Ureter (tissue), 1 donor: ENCODE measurements around the gene PHACTR3. TPM values are rescaled to one million over a fixed set of nuclear protein-coding genes. Genes with fewer than 3 reads are reported as not detected.

ENCODE experiments used
- DNase-seq: peaks from one replicate; pipeline ENCODE4 v3.0.0-alpha.2; 2020; ENCODE audit warnings: low spot score
- total RNA-seq: library from RNA; stranded (reverse); gene quantifications from one replicate; pipeline ENCODE4 v1.2.4, GENCODE V29; 2023
- donor health status: DM: yes; HTN: yes; CAD: no.

The PHACTR3 gene
- total RNA-seq, 1 donor from 2014 or later, result 0.60 TPM

DNA sequence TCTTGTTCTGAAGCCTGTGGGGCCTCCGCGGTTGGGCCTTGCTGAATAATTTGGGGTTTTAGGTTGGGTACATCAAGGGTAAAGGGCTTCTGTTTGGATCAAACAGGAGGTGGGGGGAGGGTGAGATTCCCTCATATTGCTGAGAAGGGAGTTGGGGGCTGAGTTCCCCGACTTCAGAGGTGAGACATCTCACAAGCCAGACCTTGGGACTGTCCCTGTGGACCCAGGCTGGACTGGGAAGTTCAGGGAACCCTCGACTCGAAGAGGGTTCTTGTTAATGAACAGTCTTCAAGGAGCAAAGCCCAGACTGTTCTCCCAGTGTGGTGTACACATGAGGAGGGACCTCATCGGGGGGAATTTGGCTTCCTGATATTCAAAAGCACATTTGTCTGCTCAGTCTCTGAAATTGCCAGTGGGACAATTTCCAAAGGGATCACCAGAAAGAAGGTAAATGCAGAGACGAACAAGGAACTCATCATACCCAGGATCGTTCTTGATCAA, 210.6 kb downstream of the PHACTR3 start:
- no peak for DNase-seq

DNA sequence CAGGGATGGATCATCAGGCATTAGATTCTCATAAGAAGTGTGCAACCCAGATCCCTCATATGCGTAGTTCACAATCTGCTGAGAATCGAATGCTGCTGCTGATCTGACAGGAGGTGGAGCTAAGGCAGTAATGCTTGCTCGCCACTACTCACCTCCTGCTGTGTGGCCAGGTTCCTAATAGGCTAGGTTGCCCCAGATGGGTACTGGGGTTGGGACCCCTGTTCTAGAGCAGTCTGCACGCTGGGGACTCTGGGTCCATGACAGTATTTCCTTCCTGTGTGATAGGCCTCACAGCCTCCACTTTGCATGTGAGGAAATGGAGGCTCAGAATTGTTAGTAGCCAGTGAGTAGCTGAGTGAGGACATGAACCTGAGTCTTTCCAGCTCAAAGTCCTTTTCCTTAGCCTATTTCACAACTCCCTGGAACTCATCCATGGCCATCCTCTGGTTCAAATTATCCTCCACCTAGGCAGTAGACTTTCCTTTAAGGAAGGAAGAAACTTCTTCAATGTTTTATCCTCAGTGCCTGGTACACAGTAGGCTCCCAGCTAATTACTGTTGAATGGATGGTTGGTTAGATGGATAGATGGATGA, 211.9 kb downstream of the PHACTR3 start:
- DNase-seq, result no peak

DNA sequence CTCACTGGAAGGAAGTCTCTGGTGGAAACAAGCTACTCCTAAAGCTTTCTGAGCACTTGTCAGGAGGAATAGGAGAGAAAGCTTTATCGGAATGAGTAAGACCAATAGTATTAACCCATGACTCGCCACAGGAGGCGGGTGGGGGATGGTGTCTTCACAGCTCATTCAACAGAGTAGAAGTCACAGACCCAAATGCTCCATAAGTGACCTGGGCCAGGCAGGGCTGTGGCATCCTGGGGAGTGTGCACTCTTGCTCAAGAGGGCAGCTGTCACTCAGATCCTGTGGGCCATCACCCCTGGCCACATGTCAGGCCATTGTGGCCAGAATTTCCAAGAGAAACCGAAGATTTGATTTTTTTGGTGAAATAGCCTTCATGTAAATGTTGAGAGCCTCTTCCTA, 213.1 kb downstream of the PHACTR3 start:
- no peak for DNase-seq

DNA sequence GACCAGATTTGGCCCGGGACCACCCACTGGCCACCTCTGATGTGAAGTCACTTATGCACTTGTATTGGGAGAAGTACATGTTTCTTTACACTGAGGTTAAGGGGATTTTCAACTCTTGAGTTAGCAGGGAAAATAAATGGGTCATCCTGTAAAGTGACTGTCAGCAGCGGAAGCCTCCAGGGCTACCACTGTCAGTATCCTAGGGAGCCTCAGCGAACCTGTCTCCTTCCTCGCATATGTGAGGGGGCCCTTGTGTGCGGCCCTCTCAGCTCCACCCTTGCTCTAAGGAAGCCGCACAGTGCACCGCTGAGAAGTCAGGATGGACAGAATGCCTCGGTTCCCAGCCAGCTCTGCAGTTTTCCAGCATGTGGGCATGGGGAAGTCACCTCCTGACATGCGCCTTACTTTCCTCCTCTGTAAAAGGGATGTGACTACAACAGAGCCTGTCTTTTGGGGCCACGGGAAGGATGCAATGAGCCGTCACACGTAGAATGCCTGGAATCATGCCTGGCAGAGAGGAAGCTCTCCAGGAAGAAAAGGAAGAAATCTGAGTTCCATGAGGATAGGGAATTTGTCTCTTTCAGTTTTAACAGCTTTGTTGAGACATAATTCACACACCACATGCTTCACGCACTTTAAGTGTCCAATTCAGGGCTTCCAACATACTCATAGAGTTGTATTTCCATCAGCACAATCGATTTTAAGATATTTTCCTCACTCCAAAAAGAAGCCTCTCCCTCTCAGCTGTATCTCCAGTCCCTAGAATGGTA, 213.7 kb downstream of the PHACTR3 start:
- DNase-seq, result no peak

DNA sequence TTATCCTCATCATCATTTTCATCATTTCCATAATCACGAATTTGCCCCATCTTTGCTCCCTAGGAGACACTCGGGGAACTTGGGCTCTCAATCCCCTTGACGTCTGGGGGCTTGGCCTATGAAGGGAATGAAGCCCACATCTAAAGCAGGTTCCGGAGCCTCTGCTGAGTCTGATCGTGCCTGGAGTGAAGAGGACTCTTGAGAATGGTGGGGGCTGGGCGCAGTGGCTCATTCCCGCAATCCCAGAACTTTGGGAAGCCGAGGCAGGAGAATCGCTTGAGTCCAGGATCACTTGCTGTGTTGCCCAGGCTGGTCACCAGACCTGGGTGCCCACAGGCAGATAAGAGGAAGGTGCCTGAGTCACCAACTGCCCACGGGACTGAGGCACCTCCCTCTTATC, 214.6 kb downstream of the PHACTR3 start:
- DNase-seq, result no peak

DNA sequence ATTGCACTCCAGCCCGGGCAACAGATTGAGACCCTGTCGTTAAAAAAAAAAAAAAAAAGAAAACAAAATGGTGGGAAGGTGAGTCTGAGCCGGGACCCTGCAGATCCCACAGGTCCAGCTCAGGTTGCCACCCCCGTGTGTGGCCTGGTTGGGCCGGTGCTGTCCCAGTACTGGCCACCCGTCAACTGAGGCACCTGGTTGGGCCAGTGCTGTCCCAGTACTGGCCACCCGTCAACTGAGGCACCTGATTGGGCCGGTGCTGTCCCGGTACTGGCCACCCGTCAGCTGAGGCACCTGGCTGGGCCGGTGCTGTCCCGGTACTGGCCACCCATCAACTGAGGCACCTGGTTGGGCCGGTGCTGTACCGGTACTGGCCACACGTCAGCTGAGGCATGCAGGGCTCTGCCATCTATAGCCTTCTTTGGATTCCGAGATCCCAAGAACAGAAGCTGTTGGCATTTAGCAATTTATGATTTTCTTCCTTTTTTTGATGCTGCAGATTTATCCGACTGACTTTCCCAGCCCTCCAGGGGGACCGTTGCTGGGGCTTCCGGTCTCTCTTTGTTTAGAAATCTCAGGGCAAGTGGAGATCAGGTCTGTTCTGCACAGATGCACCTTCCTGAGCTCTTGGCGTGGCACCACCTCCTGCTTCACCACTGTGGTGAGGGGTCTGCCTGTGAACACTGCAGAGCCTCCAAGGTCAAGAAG, 215.3 kb downstream of the PHACTR3 start:
- no peak for DNase-seq

DNA sequence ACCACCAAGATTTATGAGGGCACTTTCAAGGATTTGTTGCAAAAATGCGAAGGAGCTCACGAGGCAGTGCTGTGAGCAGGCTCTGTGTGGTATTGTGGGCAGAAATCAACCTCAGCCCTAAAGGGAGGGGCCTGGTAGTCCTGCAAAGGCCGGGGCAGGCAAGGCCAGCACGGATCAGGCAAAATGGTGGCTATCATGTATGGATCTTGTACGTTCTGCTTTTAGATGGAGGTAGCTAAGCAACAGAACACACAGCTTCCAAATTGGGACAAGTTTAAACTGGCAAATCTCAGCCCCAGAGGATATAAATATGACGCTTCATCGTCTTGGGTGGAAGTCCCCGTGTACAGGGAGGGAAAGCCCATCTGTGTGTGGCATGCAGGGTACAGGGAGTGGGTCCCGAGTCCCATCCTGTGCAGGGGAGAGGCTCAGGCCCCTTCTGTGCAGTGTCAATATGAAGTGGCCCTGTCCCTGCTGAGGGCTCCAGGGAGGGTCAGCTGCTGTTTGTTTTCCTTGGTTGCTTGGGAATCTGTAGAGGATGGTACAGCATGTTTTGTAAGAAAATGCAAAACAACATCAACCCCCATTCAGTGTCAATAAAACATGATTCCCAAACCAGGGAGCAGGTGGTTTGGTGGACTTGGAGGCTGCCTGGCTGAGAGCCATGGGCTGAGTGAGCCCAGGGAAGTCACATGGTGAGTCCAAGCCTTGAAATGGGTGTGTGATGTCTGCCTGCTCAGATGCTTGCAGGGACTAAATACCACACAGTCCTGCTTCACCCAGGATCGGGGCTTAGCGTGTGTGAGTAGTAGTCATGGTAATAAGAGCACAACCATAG, 216.1 kb downstream of the PHACTR3 start:
- DNase-seq, result no peak

DNA sequence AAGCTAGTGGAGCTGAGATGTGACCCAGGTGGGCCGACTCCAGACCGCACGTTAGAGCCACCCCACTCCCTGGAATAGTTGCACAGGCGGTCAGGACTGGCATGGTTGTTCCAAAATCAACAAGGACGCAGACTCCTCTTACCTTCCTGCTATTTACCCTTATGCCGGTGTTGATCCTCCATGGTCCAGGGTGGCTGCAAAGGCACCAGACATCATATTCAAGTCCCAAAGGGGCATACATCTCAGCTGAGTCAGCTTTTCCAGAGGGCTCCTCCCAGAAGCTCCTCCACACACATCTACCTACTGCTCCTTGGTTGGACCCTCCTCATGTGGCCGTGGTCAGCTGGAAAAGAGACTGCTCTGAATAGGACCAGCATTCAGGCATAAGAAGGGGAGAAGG, 216.9 kb downstream of the PHACTR3 start:
- no peak for DNase-seq

DNA sequence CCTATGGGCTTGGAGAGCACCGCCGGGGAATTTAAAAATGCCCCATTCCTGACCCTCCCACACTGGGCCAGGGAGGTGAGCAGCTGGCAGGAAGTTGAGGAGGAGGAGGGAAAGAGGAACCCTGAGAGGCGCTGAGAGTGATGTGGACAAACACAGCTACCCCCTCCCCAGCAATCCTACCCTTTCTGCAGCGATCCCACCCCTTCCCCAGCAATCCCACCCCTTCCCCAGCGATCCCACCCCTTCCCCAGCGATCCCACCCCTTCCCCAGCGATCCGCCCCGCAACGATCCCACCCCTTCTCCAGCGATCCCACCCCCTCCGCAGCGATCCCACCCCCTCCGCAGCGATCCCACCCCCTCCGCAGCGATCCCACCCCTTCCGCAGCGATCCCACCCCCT, 217.4 kb downstream of the PHACTR3 start:
- DNase-seq, result no peak

DNA sequence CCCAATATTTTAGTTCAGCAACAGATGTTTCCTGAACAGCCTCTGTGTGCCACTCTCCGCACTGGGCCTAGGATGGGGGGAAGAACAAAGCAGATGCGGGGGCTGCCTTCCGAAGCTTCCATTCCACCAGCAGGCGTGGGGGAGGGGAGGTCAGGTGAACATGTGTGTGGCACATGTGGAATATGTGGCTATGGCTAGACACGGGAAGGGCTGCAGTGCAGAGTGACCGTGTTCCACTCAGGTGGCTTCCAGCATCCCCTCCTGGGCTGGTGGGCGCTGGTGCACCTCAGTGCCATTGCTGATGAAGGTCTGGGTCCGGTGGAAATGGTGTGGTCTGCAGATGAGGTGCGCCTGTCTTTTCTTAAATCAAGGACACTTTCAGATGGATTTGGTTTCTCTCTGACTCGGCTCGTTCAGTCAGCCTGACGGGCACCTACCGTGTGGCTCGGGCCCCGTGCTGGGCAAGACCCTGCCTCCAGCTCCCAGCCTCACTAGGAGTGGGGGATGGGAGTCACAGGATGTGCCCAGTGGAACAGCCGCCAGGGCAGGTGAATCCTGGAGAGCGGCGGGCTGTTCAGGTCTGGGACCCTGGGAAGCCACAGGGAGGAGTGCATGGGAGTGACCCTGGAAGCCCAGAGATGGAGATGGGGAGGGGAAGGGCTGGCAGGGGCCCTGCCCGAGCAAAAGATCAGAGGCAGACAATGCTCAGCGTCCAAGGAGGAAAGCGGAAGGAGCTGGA, 218.1 kb downstream of the PHACTR3 start:
- no peak for DNase-seq

DNA sequence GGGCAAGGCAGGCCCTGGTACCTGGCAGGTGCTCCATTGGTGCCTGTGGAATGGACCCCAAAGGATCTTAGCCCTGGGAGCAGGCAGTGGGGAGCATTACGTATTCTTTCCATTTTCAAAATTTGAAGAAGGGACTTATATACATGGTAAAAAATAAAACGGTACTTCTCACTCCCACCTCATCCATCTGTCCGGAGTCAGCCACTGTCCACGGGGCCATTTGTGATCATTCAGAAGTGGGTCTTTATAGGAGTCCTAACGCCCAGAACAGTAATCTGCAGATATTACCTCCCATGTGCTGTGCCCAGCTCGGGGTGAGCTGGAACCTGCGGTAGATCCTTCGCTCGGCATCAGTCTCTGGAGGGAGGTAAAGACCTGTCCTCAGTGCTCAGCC, 218.7 kb downstream of the PHACTR3 start:
- no peak for DNase-seq

DNA sequence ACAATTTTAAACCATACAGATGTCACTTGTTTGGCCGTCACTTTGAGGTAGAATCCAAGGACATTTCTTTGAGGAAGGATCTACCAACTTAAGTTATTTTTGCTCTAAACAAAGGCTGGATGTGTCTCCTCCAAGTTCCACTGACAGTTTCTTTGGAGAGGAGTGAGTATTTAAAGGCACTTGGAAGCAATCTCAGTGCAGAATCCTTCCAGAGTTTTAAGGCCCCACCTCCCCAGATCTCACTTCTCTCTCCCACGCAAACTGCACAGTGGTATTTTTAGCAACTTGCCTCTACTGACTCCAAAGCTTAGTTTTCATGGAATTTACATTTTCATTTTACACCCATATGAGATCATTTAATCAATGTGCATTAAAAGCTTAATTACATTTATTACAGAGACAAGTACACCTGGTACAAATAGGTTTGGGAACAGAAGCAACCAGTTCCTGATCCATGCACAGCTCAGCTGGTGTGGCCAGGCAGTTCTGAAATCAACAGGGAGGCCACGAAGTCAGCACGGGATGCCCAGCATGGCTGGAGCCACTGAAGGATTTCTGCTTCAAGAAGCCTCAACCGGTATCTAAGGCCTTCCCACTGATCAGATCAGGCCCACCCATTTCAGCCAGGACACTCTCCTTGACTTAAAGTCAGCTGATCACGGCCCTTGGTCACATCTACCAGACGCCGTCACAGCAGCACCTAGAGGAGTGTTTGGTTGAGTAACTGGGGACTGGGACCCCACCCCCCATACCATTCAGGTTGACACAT, 219.3 kb downstream of the PHACTR3 start:
- no peak for DNase-seq

DNA sequence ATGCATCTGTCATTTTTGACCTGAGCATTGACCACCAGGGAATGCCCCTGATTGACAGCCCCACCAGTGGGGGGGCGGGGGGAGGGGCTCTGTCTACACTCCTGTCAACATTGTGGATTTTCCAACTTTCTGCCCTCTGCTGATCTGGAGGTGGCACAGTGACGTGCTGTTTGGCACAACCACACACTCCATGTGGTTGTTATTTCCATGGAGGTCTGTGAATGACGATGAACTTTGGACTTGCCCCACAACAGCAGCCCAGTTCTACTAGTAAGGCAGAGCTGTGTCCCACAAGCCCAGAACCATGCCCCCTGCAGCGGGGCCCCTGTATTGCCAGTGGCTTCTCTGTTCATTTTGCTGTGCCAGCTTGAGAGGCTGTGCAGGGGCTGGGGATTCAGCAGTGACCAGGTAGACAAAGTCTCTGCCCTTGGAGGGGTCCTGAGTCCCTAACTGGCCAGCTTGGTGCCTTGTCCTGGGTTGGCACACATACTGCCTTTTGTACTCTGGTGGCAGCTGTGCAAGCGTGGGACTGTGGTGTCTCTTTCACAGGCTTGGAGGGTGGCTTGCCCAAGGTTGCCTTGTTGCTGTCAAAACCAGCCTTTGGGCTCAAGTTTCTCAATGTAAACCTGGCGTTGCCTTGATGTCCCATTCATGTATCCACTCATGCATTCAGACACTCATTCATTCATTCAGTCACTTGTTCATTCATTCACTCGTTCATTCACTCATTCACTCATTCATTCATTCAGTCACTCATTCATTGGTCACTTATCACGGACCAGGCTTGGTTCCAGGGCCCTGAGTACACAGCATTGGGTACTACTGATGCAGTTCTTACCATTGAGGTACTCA, 220.6 kb downstream of the PHACTR3 start:
- no peak for DNase-seq

DNA sequence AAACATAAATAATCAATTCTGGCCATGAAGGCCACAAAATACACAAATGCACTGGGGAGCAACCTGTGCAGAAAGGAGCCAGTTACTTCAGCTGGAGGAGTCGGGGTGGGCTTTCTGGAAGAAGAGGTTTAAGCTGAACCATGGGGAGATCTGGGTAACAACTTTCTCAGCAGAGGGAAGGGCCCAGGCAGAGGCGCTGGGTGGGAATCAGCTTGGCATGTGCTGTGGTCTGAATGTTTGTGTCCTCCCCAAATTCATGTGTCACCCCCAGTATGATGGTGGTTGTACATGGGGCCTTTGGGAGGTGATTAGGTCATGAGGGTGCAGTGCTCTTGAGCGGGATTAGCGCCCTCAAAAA, 221.2 kb downstream of the PHACTR3 start:
- no peak for DNase-seq

DNA sequence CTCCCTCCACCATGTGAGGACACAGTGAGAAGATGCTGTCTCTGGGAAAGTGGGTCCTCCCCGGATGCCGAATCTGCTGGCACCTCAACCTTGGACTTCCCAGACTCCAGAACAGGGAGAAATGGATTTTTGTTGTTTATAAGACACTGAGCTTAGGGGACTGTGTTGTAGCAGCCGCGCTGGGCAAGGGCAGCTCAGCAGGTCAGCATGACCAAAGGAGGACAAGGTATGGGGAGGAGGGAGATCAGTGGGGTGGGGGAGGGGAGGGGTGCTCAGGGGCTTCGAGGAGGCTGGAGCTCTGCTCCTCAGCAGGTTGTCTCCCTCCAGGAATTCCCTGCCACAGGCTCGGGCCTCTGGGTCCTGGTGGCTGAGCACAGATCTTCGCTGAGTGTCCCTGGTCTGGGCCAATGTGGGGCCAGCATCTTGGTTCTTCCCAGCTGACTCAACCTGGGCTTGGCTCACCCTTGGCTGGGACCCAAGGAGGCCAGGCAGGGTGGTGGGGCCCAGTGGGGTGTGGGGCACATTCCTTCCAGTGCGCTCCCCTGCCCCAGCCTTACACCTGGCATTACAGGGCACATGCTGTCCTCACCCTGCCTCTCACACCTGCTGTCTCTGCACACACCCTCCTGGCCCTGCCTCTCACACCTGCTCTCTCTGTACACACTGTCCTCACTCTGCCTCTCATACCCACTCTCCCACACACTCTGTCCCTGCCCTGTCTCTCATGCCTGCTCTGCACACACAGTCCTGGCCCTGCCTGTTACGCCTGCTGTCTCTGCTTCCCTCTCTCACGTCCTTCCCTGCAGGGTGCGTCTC, 221.8 kb downstream of the PHACTR3 start:
- DNase-seq, result peak; percentile 57

DNA sequence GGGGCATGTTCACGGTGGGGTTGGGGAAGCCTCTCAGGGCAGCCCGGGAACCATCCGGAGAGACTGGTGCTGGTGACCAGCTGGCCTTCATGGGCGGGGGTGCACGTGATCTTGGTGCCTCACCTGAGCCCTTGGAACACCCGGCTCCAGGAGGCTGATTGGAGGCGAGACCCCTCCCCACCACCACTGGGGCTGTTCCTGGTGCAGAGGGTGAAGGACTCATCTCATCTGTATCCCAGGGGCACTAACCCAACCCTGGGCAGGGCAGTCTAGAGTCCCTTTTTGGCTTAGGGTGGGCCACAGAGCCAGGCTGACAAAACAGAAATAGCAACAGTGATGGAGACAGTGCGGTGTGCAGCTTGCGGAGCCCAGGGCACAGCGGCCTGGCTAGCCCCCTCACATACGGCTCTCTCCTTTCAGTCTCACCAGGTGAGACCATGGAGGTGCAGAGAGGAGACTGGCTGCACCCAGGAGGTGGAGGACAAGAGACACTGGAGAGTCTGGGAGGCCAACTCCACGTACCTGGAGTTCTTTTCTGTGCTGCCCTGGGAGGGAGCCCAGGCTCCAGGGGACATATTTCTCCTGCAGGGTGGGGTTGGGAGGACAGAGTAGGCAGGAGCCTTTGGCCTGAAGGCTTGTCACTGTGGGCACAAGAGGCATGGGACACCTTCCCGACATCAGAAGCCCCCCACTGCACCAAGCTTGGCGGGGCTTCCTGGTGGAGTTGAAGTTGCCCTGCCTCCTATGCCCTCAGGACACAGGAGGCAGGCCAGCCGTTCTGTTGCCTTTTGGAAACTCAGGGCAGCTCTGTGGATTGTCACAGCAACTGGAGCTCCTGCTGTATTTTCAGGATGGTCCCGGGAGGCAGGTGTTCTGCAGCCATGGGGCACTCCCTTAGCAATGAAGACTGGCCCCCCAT, 223.1 kb downstream of the PHACTR3 start:
- no peak for DNase-seq
